ENCODE results near the gene PCED1A.
"Not testable (repeated sequence)": the region's sequence is repeated elsewhere in the genome, so short reads cannot be mapped to it uniquely, and the experiment has no call there.

The PCED1A gene

GRCh38 chr20:2838170-2838797, 2.2 kb downstream of the PCED1A start:
- DNase-seq (ENCODE audit: low read depth) = no peak
- TF ChIP-seq CTCF (IDR thresholded peaks at IDR 0.05; ENCODE audit: low read length, missing control alignments) = no peak
- H3K4me3 ChIP-seq (replicated peaks; ENCODE audit: low read depth, low read length) = no peak overlapping the region

- H3K4me3 ChIP-seq (replicated peaks; ENCODE audit: low read depth, low read length) = no peak overlapping the region
- DNase-seq (ENCODE audit: low read depth) = no peak
- no peak for TF ChIP-seq CTCF (IDR thresholded peaks at IDR 0.05; ENCODE audit: low read length, missing control alignments)
Measured at GRCh38 chr20:2837221-2837960, 3.1 kb downstream of the PCED1A start.

GRCh38 chr20:2836035-2836434, 4.4 kb downstream of the PCED1A start:
- no peak for TF ChIP-seq CTCF (IDR thresholded peaks at IDR 0.05; ENCODE audit: low read length, missing control alignments)
- H3K4me3 ChIP-seq (replicated peaks; ENCODE audit: low read depth, low read length) = no peak overlapping the region
- DNase-seq (ENCODE audit: low read depth) = no peak

GRCh38 chr20:2835331-2835796, 5.1 kb downstream of the PCED1A start:
- TF ChIP-seq CTCF (IDR thresholded peaks at IDR 0.05; ENCODE audit: low read length, missing control alignments) = no peak
- no peak overlapping the region for H3K4me3 ChIP-seq (replicated peaks; ENCODE audit: low read depth, low read length)
- DNase-seq (ENCODE audit: low read depth) = no peak

- DNase-seq (ENCODE audit: low read depth) = no peak
- H3K4me3 ChIP-seq (replicated peaks; ENCODE audit: low read depth, low read length) = no peak overlapping the region
- TF ChIP-seq CTCF (IDR thresholded peaks at IDR 0.05; ENCODE audit: low read length, missing control alignments) = no peak
Measured at GRCh38 chr20:2834401-2835110, 5.9 kb downstream of the PCED1A start.

- no peak overlapping the region for H3K4me3 ChIP-seq (replicated peaks; ENCODE audit: low read depth, low read length)
- TF ChIP-seq CTCF (IDR thresholded peaks at IDR 0.05; ENCODE audit: low read length, missing control alignments) = no peak
- no peak for DNase-seq (ENCODE audit: low read depth)
Measured at GRCh38 chr20:2833761-2834160, 6.7 kb downstream of the PCED1A start.

- DNase-seq (ENCODE audit: low read depth); H3K4me3 ChIP-seq (replicated peaks; ENCODE audit: low read depth, low read length): not testable (repeated sequence)
Measured at GRCh38 chr20:2831206-2831605, 9.2 kb downstream of the PCED1A start.

Measured in fibroblast of pulmonary artery (primary cell).